GM18502 (cell line): ENCODE results near the gene SLC25A13.

Experiments
- ATAC-seq: cut with Tn5 transposase; IDR thresholded peaks from one replicate; pipeline ENCODE4 v1.9.1; 2021; ENCODE audit warnings: mild to moderate bottlenecking; ENCODE audit not compliant: unreplicated experiment, poor library complexity

Gene SLC25A13

DNA sequence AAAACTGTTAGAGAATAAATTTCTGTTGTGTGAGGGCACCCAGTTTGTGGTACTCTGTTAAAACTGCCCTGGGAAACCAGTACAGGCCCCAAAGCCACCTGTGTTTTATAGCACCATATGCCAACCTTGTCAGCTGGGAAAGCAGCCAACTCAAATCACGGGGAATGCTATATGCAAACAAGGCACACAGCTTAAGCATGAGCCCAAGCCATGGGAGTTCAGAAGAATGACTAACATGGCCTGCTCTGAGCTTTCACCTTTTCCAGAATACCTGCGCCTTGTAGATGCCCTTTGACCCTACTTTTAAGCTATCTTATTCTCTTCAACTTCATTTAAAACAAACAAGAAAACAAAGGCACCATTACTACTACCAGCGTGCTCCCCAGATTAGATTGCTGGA, 5.5 kb upstream of the SLC25A13 start:
- ATAC-seq: no peak

DNA sequence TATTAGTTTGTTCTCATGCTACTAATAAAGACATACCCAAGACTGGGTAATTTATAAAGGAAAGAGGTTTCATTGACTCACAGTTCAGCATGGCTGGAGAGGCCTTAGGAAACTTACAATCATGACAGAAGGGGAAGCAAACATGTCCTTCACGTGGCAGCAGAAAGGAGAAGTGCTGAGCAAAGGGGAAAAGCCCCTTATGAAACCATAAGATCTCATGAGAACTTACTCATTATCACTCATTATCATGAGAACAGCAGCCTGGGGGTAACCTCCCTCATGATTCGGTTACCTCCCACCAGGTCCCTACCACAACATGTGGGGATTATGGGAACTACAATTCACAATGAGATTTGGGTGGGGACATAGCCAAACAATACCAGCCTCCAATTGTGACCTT, 4.9 kb upstream of the SLC25A13 start:
- peak; percentile 33 for ATAC-seq

- no peak for ATAC-seq
Observed at GRCh38 chr7:96322847-96323461, 1.1 kb upstream of the SLC25A13 start.

DNA sequence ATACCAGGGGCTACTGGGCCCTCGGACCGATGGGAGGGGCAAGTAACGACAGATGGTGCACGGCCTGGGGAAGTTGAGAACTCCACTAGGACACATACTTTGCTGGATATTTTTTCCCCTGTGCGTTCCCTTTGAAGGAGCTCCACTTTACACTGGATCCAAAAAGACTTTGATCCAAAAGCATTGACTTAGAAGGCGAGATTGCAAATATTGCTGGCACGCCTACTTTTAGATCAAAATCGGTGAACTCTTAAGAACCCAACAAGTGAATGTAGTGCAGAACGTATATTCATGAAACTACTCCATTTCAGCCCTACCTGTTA, 436 bp upstream of the SLC25A13 start:
- no peak for ATAC-seq

DNA sequence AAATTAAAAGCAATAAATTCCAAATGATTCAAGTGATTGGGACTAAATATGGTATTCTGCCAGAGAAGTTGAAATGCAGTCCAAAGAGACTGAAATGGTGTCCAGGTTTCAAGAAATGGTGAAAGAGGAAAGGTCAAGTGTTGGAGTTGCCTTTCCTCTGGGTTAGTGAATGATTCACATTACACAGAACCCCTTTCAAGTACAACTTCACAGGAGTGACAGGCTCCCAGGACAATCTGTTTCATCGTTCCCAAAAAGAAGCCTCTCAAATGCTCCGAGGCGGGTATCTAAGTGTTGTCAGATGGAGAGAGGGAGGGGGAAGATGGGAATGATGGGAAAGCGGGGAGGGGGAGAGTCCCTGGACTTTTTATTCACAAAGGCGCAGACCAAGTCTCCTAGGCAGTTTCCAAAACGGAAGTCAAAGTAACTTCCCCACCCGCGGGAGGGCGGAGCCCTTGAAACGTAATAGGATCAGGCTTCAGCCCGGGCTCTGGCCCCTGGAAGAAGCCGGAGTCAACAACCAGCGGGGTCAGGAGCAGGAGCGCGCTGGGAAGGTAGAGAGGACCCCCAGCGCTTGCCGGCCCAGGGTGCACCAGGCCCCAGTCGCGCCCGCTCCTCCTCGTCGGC, 754 bp downstream of the SLC25A13 start:
- peak; percentile 52 for ATAC-seq

GRCh38 chr7:96320442-96320841, 1.5 kb downstream of the SLC25A13 start:
- peak; percentile 51 for ATAC-seq

DNA sequence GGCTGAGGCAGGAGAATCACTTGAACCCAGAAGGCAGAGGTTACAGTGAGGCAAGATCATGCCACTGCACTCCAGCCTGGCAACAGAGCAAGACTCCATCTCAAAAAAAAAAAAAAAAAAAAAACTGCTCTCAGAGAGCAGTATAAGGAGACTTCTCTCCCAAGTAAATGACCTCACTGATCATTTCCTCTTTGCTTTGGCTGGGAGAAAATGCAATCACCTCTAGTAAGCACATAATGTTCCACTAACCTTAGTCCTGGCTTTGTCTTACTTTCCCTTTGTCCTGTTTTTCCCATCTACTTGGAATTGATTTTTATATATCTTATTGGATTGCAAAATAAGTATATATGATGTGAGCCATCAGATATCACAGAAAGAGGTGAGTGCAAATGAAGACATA, 2.5 kb downstream of the SLC25A13 start:
- no peak for ATAC-seq

GRCh38 chr7:96316949-96317348, 4.9 kb downstream of the SLC25A13 start:
- no peak for ATAC-seq

GRCh38 chr7:96315125-96315512, 6.8 kb downstream of the SLC25A13 start:
- no peak for ATAC-seq

DNA sequence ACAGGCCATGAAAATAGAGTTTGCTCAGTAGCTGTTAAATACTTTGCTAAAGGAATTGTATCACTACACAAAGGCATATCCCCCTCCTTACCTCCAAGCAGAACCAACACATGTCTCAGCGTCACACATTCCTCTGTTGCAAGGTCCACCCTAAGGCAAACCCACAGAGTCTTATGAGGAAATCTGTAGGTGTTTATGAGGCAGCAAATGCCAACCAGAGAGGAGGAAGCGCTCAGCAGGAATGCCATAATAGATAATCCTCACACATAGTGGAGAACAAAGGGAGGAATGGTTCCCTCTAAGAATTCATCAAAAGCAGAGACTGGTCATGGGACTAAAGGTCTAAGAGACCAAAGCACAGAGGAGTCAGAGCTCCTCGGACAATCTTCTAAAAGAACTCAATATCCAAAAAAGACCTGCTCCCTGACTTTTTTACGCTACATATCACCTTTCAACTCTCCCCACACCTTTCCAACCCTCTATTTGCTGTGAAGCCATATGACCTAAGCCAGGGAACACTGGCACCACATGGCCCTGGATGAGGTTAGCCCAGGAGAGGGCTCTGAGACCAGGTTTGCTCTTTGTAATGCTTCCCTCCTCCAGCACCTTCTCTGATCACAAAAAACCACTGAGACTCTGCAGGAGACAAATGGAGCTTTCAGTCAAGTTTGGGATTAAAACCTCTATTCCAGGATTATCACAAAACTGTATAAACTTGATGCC, 7.3 kb downstream of the SLC25A13 start:
- no peak for ATAC-seq

GRCh38 chr7:96313940-96314339, 8.0 kb downstream of the SLC25A13 start:
- no peak for ATAC-seq

DNA sequence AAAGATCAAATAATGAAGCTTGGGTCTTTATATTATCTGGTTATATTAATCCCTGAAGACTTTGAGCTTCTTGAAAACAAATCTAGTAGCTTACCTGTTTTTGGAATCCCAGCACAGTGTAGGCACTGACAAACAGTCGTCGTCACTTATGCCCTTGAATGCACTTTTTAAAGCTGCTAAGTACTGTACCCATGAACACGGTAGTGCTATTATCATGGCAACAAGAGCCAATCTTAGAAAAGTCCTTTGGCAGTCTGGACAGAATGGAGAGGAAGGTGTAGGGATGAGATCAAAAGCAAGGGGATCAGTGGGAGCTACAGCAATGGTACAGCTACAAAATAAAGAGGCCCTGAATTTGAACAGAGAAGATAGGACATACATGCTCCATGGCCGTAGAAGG, 9.4 kb downstream of the SLC25A13 start:
- ATAC-seq: no peak

DNA sequence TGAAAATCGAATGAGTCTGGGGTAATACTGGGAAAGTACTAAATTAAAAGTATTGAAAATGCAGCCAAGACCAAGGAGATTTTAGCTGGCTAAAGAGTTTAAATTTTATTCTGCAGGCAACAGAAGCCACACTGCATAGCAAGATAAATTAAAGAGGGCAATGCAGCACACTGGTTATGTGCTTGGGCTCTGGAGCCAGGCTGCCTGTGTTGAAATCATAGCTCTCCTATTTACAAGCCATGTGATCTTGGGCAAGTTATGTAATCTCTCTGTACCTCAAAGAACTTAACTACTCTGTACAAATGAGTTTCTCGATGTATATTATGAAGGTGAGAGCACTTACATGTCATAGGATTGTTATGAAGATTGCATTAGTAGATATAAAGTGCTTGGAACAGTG, 9.9 kb downstream of the SLC25A13 start:
- ATAC-seq: no peak

DNA sequence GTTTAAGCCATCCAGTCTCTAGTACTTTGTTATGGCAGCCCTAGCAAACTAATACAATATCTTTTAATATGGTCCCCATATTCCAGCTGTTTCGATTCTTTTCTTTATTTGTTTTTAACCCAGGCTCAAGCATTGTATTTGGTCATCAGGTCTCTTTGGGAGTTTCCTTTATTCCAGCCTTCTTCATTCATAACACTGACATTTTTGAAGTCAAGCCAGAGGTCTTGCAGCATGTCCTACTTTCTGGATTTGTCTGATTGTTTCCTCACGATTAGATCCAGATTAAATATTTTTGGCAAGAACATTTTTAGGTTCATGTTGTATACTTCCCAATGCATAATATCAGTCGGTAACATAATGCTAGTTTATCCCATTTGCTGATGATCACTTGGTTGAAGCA, 11.8 kb downstream of the SLC25A13 start:
- ATAC-seq: no peak

DNA sequence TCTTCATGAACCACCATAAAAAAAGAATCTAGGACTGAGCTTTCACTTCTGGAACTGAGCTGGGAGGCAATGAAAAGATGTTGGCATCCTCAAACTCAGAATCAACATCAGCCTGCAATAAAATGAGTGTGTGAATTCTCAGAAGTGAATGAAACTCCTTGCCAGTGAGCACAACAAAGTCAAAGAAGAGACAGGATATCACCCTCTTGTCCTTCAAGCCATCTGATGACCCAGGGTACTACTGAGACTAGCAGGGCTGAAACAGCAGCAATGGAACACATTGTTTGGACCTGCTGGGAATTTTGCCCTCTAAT, 13.0 kb downstream of the SLC25A13 start:
- ATAC-seq: no peak

DNA sequence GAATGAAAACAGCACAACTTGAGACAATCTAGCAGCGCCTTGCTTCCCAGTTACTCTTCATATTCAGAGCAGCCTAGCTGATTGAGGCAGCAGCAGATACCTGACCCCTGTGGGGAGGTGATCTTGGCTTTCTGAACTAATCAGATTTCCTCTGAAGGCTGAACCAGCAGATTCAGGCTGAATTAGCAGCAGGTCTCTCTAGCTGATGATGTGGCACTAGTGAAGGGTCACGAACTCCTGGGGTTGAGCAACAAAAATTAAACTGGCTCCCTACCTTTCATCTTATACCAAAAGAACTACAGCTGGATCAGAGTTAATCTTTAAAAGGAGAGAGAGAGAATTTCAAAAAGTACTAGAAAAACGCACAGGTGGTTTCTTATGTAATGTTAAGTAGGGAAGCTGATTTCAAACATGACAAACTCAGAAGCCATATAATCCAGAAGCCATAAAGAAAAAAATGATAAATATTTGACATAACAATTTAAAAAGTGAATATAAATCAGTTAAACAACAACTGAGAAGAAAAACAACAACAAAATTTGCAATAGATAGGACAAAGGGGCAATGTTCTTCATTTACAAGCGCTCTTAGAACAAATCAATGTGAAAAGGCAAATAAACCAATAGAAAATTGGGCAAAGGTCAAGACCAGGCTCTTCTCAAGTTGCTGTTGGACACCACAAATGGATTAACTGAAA, 13.5 kb downstream of the SLC25A13 start:
- no peak for ATAC-seq

- no peak for ATAC-seq
Observed at GRCh38 chr7:96306385-96307125, 15.3 kb downstream of the SLC25A13 start.

GRCh38 chr7:96305915-96306314, 16.0 kb downstream of the SLC25A13 start:
- no peak for ATAC-seq

DNA sequence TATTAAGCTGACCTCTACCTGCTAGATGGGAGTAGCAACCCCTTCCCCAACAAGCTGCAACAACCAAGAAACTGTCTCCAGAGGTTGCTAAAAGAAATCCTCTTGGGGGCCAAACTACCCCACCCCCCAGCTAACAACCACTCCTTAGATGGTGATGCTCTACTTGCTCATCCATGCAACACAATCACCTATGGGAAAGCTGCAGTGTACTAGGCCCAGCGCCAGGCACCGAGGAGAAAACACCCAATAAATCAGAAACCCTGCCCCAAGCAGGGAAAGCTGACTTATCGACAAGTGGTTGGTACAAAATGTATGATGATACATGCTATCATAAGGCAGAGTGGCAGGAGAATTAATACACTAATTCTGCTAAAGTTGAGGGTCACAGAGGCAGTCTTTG, 17.3 kb downstream of the SLC25A13 start:
- ATAC-seq: no peak

- ATAC-seq: no peak
Observed at GRCh38 chr7:96303686-96304443, 18.0 kb downstream of the SLC25A13 start.
